Measurements from ENCODE around the gene ANKS4B. TPM values are rescaled to one million over a fixed set of nuclear protein-coding genes. Genes with fewer than 3 reads are reported as not detected.

ANKS4B gene
- not detected for total RNA-seq (2013)
- not detected for polyA plus RNA-seq
- not detected in 2 replicates for polyA minus RNA-seq
- 0 to 2.1 (median 0.05) reads per million in 11 experiments for total RNA-seq

GRCh38 chr16:21233521-21234150 lies at the start of gene ANKS4B:
Gene ANKS4B, plus strand, starts transcription at chr16:21233699. Its CDS starts 39 bp downstream, at chr16:21233738.
- Histone ChIP-seq H3K79me2 (ENCODE audit: insufficient read depth, low read length) (no peaks in the 10 kb centered on the region), H4K20me1 (ENCODE audit: insufficient read depth, low read length) (no peaks in the 10 kb centered on the region), H3K9me3 (replicated peaks in 1 of 2; ENCODE audit: control insufficient read depth in 1 of 2, insufficient read depth in 1 of 2, low read length in 2 of 2) (peaks cover 0 to 4% of the 10 kb centered on the region in 2 donors), H3K4me1 (ENCODE audit: control insufficient read depth in 1 of 2, insufficient read depth in 2 of 2, low read length in 2 of 2) (no peaks in the 10 kb centered on the region), H3K4me3 (replicated peaks in 1 of 3; ENCODE audit: low read depth in 2 of 3, low read length in 3 of 3) (no peak within 1 kb of the TSS), H3K27me3 (ENCODE audit: control insufficient read depth in 2 of 2, insufficient read depth in 2 of 2, low read length in 2 of 2) (peaks cover 2 to 6% of the 10 kb centered on the region in 2 donors), H3K27ac (ENCODE audit: low read depth in 1 of 2, low read length in 2 of 2) (no peak within 1 kb of the TSS), H2AFZ (ENCODE audit: insufficient read depth, low read depth, low read length, poor library complexity, severe bottlenecking) (no peak within 1 kb of the TSS), H3K4me2 (replicated peaks; ENCODE audit: extremely low read depth, low read length, poor library complexity, severe bottlenecking) (no peak within 1 kb of the TSS), H3K36me3 (replicated peaks in 1 of 2; ENCODE audit: control insufficient read depth in 1 of 2, insufficient read depth in 2 of 2, low read length in 2 of 2) (no peaks in the 10 kb centered on the region), H3K9ac (ENCODE audit: insufficient read depth, low read length, poor library complexity, severe bottlenecking) (no peak within 1 kb of the TSS)
- intact Hi-C loops (cut with micrococcal nuclease), result no loop called here
- no peaks in the 10 kb centered on the region for H3K36me3 Mint-ChIP-seq
- H3K9me3 Mint-ChIP-seq, result peaks cover 0 to 13% (median 6%) of the 10 kb centered on the region in 7 donors
- H3K4me3 Mint-ChIP-seq, result no peak within 1 kb of the TSS
- no peak for DNase-seq
- peak within 1 kb of the TSS in 1 of 7 donors; percentile 8 for H3K27ac Mint-ChIP-seq
- TF ChIP-seq CTCF (IDR thresholded peaks at IDR 0.05), result no peak
- WGBS (ENCODE audit: insufficient coverage), result 100% methylated on average over 6 of the region's 11 CpGs
- peaks cover 5 to 20% (median 13%) of the 10 kb centered on the region in 3 donors for H3K27me3 Mint-ChIP-seq (ENCODE audit: low read depth in 3 of 3)
- H3K4me1 Mint-ChIP-seq, result no peaks in the 10 kb centered on the region

GRCh38 chr16:21183995-21184394 lies 49.5 kb upstream of the ANKS4B start:
- Histone ChIP-seq H3K27ac (ENCODE audit: low read depth in 1 of 2, low read length in 2 of 2) (no peak overlapping the region), H4K20me1 (ENCODE audit: insufficient read depth, low read length) (no peaks in the 10 kb centered on the region), H3K4me2 (replicated peaks; ENCODE audit: extremely low read depth, low read length, poor library complexity, severe bottlenecking) (no peak overlapping the region), H3K9ac (ENCODE audit: insufficient read depth, low read length, poor library complexity, severe bottlenecking) (no peak overlapping the region), H3K79me2 (ENCODE audit: insufficient read depth, low read length) (no peaks in the 10 kb centered on the region), H3K27me3 (ENCODE audit: control insufficient read depth in 2 of 2, insufficient read depth in 2 of 2, low read length in 2 of 2) (no peaks in the 10 kb centered on the region), H3K36me3 (replicated peaks in 1 of 2; ENCODE audit: control insufficient read depth in 1 of 2, insufficient read depth in 2 of 2, low read length in 2 of 2) (peaks cover 22 to 36% of the 10 kb centered on the region in 2 donors), H3K4me1 (ENCODE audit: control insufficient read depth in 1 of 2, insufficient read depth in 2 of 2, low read length in 2 of 2) (peaks cover 4 to 5% of the 10 kb centered on the region in 2 donors), H3K4me3 (replicated peaks in 1 of 3; ENCODE audit: low read depth in 2 of 3, low read length in 3 of 3) (no peak overlapping the region), H3K9me3 (replicated peaks in 1 of 2; ENCODE audit: control insufficient read depth in 1 of 2, insufficient read depth in 1 of 2, low read length in 2 of 2) (no peaks in the 10 kb centered on the region), H2AFZ (ENCODE audit: insufficient read depth, low read depth, low read length, poor library complexity, severe bottlenecking) (no peak overlapping the region)
- peaks cover 28 to 35% of the 10 kb centered on the region in 2 donors for H3K36me3 Mint-ChIP-seq
- intact Hi-C loops (cut with micrococcal nuclease), result loop anchor here in 1 of 2 donors (10.0 kb wide), 1 partner anchor 371 kb away; no protein-coding TSS in a partner anchor
- H3K9me3 Mint-ChIP-seq, result peaks cover 0 to 15% (median 7%) of the 10 kb centered on the region in 7 donors
- TF ChIP-seq CTCF (IDR thresholded peaks at IDR 0.05), result no peak
- 92% methylated on average over 3 of the region's 3 CpGs for WGBS (ENCODE audit: insufficient coverage)
- peaks cover 0 to 4% (median 1%) of the 10 kb centered on the region in 3 donors for H3K27me3 Mint-ChIP-seq (ENCODE audit: low read depth in 3 of 3)
- H3K4me1 Mint-ChIP-seq, result peaks cover 6% of the 10 kb centered on the region
- H3K4me3 Mint-ChIP-seq, result no peak overlapping the region
- H3K27ac Mint-ChIP-seq, result no peak overlapping the region
- no peak for DNase-seq

All from CD14-positive monocyte (primary cell).